ENCODE data around the gene SNRK. TPM values are rescaled to one million over a fixed set of nuclear protein-coding genes. Genes with fewer than 3 reads are reported as not detected.

Gene SNRK
- total RNA-seq, 1 experiment from 2014 or later, result 12.7 TPM

GRCh38 chr3:43316783-43317460 is 30.6 kb downstream of the SNRK start:
- no peak overlapping the region for H3K4me3 ChIP-seq (replicated peaks in 1 of 2; ENCODE audit: low read depth in 1 of 2, low read length in 2 of 2)
- H4K20me1 ChIP-seq (ENCODE audit: insufficient read depth), result no peaks in the 10 kb centered on the region; the same call in 1 of the 2 replicates
- no peak overlapping the region for H3K9ac ChIP-seq (ENCODE audit: low read length)
- no peaks in the 10 kb centered on the region for H3K4me1 ChIP-seq (ENCODE audit: control insufficient read depth in 1 of 2, insufficient read depth in 2 of 2, low read length in 2 of 2)
- H3K27ac ChIP-seq (ENCODE audit: low read depth, low read length), result no peak overlapping the region
- H3K4me2 ChIP-seq (ENCODE audit: low read length), result no peak overlapping the region
- no TSS peak for BruUV-seq (replicated peaks)
- H3K9me3 ChIP-seq (ENCODE audit: control insufficient read depth in 1 of 2, insufficient read depth in 1 of 2, low read depth in 1 of 2, low read length in 2 of 2), result no peaks in the 10 kb centered on the region
- RAD21 ChIA-PET (ENCODE audit: low non-redundant PET in 1 of 2, low total read pairs in 2 of 2, uncharacterized antibody in 2 of 2, unreplicated experiment in 2 of 2), result no interaction called here
- no peaks in the 10 kb centered on the region for H3K36me3 ChIP-seq (ENCODE audit: control insufficient read depth in 1 of 2, insufficient read depth in 2 of 2, low read length in 2 of 2)
- no peaks in the 10 kb centered on the region for H3K9me2 ChIP-seq (ENCODE audit: insufficient read depth)
- CTCF ChIA-PET, result no interaction called here
- intact Hi-C loops (cut with micrococcal nuclease), result no loop called here
- H3K27me3 ChIP-seq (ENCODE audit: insufficient read depth, low read length), result no peaks in the 10 kb centered on the region
- DNase-seq (ENCODE audit: low read depth, low spot score), result no peak
- ATAC-seq, result no peak
- H2AFZ ChIP-seq (ENCODE audit: low read depth, low read length, poor library complexity, severe bottlenecking), result no peak overlapping the region
- H3K79me2 ChIP-seq (ENCODE audit: insufficient read depth, low read length), result peaks cover 15% of the 10 kb centered on the region; the same call in 1 of the 2 replicates
- no peak for TF ChIP-seq JUND (IDR thresholded peaks at IDR 0.05)
- no peak for TF ChIP-seq TCF7L2 (IDR thresholded peaks at IDR 0.05; ENCODE audit: borderline replicate concordance, extremely low read depth, insufficient read depth, insufficient read length)
- TF ChIP-seq EZH2 (IDR thresholded peaks at IDR 0.05), result no peak
- TF ChIP-seq ZNF274 (IDR thresholded peaks at IDR 0.05; ENCODE audit: low read depth, low read length), result no peak
- no peak for TF ChIP-seq SIN3A (IDR thresholded peaks at IDR 0.05; ENCODE audit: low read depth)
- TF ChIP-seq ELF1 (IDR thresholded peaks at IDR 0.05; ENCODE audit: borderline replicate concordance, low read depth), result no peak
- no peak for TF ChIP-seq CTCF (IDR thresholded peaks at IDR 0.05 in 2 of 3, conservative IDR thresholded peaks at IDR 0.05 in 1 of 3; ENCODE audit: borderline replicate concordance in 1 of 3, insufficient read depth in 1 of 3, low read depth in 2 of 3, low read length in 2 of 3)
- no peak for TF ChIP-seq SP1 (IDR thresholded peaks at IDR 0.05; ENCODE audit: low read depth)
- TF ChIP-seq CEBPB (IDR thresholded peaks at IDR 0.05; ENCODE audit: low read depth), result no peak
- TF ChIP-seq RAD21 (IDR thresholded peaks at IDR 0.05; ENCODE audit: low read depth), result no peak
- no peak for TF ChIP-seq ZFX (IDR thresholded peaks at IDR 0.05)
- no peak for TF ChIP-seq MAX (IDR thresholded peaks at IDR 0.05)
- TF ChIP-seq REST (IDR thresholded peaks at IDR 0.05; ENCODE audit: low read depth), result no peak
- no peak for TF ChIP-seq EGR1 (IDR thresholded peaks at IDR 0.05; ENCODE audit: low read depth)
- TF ChIP-seq POLR2A (IDR thresholded peaks at IDR 0.05; ENCODE audit: borderline replicate concordance, extremely low read depth, insufficient read depth, insufficient read length), result no peak
- TF ChIP-seq FOSL1 (IDR thresholded peaks at IDR 0.05; ENCODE audit: low read depth), result no peak
- no peak for TF ChIP-seq EZH2phosphoT487 (IDR thresholded peaks at IDR 0.05; ENCODE audit: borderline replicate concordance)
- no peak for TF ChIP-seq CBX3 (IDR thresholded peaks at IDR 0.05; ENCODE audit: low read depth)
- no peak for TF ChIP-seq ZBTB33 (IDR thresholded peaks at IDR 0.05; ENCODE audit: extremely low read depth, insufficient replicate concordance, low read length)
- POLR2A ChIA-PET, result no interaction called here

Data from HCT116 (cell line).